GM19395 (cell line): Measurements from ENCODE around the gene FANCI.

Experiments
- ATAC-seq: cut with Tn5 transposase; IDR thresholded peaks from one replicate; pipeline ENCODE4 v1.9.1; 2021; ENCODE audit warnings: mild to moderate bottlenecking, moderate library complexity; ENCODE audit not compliant: unreplicated experiment

FANCI gene

DNA sequence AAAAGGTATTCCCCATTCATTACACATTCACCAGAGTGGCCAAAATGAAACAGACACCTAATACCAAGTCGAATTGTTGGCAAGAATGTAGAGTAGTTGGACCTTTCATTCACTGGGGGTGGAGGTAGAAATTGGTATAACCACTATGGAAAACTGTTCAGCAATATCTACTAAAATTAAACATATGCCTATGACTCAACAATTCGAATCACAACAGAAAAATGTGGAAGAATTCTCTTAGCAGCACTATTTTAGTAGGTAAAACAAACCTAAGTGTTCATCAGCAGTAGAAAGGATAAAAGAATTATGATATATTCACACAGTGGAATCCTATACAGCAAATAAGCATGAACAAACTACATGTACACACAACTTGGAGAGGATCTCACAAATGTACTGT is 60.2 kb downstream of the FANCI start:
- ATAC-seq: no peak

DNA sequence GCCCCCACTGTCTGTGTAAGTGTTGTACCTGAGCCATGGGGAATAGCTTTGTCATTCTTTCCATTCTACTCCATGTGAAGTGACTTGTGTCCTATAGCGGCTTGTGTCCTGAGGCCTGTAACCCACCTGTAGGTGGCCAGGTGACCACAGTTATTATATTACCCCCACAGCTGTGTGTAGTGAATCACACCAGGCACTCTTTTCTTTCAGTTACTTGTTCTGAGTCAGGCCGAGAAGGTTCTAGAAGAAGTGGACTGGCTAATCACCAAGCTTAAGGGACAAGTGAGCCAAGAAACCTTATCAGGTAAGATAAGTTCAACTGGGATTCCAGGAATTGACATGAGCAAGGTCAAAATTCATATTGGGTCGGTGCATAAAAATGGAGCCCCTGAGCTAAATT is 61.6 kb downstream of the FANCI start:
- no peak for ATAC-seq

DNA sequence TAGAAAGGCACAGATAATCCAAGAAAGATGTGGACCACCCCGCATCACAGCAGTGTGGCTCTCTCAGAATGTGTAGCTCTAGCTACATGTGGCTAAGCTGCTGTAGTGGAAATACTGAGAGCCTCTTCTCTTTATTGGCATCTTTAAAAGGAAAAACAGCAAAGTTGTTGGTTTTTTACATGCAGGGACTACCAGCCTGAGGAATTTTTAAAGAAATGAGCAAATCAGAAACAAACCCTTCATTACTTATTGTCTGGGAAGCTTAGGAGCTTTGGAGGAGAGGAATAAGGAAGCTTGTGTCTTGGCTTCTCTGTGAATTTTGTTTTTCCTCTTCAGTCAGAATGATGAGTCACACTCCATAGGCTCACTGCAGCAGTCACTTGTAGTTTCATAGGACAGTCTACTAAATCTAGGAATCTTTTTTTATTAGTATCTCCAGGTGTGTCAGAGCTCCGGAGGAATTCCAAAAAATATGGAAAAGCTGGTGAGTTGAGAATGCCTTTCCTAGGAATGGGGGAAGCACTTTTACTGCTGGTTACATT is 63.3 kb downstream of the FANCI start:
- no peak for ATAC-seq

DNA sequence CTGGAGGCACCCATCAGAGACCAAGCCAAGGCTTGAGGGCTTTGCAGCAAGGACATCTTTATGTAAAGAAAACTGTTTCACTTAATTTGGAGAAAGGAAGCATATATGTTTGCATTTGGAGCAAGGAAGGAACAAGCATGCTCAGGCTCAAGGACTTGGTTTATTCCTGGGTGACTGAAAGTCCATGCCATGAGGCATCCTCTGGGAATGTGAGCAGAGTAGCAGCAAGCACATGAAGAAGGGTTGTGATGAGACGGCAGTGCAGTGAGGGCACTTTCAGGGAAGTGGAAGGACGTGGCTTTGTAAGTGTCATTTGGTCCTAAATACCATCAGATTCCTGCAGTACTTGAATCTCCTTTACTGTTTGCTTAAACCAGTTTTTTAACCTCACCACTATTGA is 64.0 kb downstream of the FANCI start:
- no peak for ATAC-seq

DNA sequence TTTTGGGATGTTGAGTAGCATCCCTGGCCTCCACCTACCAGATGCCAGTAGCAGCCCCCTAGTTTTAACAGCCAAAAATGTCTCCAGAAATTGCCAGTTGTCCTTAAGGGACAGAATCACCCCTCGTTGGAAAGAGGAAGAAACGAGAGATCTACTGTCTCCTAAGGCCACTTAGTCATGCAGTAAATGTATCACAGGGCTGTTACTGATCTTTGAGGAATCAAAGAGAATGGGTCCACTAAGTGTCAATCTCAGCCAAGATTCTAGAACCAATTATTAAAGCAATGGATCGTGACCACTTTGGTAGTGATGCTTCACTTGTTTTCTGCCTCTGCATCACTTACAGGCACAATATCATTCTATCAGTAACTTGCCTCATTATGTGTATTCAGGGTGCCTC is 64.5 kb downstream of the FANCI start:
- ATAC-seq: no peak

DNA sequence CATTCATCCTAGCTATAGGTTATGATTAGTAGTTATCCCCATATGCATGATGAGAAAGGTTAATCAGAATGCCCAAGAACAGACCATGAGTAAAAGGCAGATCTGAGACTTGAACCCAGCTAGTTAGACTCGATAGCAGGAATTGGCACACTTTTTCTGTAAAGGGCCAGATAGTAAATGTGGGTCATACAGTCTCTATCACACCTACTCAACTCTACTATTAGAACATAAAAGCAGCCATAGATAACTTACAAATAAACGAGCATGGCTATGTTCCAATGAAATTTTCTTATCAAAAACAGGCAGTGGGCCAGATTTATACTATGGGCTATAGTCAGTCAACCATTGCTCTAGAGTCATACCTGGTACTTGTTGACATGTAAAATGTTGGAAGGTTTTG is 66.2 kb downstream of the FANCI start:
- no peak for ATAC-seq

DNA sequence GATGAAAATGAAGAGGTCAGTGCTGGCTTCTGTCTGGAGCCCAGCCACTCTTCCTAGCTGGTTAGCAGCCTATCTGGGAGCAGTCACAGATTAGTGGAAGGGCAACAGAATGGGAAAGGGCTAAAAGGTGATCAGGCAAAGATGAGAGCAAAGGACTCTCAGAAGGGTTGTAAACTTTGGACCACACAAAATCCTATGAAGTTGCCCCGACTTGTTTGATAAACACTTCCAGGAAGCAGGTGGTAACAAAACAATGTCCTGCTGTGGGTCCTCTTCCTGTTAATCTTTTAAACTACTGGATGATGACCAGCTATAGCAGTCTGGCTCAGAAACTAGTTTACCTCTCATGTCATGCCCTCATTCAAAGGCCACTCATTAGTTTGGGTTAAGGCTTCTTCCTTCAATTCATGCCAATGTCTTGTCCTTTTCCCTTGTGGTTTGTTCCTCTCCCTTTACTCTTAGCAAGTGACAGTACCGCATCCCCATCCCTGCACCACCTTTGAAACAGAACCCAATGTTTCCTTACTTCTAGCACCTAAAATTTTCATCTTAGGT is 71.7 kb downstream of the FANCI start:
- no peak for ATAC-seq

DNA sequence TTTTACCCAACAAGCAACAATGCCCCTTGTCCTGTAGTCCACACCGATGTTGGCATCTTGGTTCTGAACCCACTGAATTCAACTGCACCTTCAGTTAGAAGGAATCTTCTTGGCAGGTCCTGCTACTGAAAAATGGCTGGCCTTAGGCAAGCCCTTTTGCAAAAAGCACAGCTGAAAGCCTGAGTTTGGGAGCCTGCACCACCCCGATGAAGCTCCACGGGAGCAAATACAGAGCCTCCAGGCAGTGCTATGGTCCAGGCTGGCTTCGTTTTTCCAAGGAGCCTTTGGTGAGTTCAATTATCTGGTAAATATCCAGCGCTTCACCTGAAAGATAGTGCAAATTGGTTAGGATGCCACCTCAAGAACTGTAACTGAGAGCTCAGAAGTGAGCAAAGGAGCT is 72.7 kb downstream of the FANCI start:
- no peak for ATAC-seq

DNA sequence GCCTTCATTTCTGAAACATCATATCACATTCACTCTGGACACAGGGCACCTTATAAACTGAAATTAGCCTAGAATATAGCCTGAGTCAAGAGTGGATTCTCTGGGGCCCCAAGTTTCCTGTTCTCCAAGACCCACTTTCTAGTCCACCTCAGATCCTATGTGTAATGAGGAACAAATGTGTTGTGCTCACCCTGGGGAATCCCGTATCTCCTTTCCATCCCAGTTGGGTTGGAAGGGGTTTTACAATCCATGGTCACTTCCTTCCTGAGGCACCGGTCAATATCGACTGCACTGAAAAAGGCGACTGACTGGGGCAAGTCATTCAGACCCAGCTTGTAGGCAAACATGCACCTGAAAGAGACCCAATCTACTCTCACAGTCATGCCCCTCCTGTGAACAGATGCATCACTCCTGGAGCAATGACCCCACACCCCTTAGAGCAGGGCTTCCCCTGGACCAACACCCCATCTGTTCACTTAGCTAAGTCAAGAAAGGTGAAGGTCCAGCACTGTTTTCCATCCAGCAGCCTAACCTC is 73.5 kb downstream of the FANCI start:
- no peak for ATAC-seq

DNA sequence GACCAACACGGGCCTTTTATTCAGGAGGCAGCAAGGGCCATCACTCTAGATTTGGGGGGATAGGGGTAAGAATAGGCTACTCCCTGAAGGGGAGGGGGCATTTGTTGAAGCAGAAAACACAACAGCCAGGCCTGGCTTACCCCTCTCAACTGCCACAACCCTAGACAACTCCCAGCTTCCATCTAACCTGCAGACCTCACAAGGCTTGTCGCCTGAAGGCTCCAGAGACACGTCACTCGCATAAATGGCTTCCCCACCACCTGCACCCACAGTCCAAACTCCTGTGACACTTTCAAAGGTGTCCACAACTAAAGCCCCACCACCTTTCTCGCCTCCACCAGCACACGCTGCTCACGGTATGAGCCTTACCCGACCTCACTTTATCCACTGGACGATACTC is 75.9 kb downstream of the FANCI start:
- ATAC-seq: no peak

DNA sequence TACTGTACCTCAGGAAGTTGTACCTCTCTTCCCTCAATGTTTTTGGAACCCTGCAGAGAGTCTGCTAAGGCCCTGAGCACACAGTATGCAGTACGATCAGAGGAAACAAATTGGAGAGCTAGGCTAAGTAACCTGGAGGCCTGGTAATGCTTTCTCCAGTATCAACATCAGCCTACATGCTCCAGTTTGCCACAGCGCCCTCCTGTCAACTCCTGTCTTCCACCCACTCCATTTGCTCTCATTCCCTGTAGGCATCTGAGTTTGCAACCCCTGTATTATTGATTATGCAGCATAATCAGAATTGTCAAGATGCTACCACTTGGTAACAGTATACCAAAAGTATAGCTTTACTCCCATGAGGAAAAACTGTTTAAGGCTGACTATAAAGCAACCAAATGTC is 76.4 kb downstream of the FANCI start:
- ATAC-seq: no peak

DNA sequence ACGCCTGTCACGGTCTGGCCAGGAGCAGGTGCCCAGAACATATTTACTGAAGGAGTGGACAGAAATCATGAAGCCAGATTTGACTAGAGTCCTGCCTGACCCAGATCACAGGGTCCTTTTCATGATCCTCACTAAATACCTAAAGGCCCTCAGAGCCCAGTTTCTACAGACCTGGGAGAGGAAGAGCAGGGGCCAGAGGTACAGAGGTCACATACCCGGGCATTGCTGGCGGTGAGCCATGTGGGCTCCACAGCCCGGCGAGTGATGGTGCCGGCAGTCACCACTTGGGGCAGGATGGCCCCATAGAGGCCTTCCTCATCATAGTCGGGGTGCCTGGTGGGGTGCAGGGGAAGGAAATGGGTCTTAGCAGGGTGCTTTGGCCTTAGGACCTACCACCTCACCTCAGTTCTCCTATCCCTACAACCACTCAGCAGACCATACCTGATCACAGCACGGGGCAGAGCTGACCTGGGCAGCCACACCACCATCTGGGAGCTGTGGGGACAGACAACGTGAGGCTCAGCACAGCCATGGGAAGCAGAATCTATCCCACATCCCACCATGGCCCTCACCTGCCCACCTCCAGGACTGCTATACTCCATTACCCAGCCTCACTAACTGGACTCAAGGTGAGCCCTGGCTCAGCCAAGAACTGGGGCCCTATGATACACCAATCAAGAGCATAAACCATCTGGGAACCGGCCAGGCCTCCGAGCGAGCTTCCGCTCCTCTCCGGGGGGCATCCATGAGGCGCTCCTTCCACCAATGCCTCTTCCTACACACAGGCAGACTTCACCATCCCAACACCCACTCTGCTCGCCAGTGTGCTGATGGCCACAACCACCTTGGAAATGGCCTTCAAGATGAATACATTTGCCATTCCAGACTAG is 78.0 kb downstream of the FANCI start:
- no peak for ATAC-seq

DNA sequence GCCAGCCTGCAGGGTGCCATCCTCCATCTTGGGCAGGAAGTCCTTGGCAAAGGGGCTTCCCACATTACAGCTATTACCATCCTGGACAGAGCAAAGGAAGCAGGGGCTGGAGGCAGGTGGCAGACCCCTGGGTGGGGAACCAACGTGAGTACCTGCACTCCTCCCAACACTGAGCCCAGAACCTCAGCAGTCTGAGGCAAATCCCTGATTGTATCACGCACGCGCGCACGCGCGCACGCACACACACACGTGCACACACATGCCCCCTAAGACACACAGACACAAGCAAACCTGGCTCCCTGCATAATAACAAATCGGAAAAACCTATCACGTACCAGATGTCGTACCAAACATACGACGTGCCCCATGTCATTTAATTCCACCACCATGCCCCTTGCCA is 79.0 kb downstream of the FANCI start:
- ATAC-seq: no peak

DNA sequence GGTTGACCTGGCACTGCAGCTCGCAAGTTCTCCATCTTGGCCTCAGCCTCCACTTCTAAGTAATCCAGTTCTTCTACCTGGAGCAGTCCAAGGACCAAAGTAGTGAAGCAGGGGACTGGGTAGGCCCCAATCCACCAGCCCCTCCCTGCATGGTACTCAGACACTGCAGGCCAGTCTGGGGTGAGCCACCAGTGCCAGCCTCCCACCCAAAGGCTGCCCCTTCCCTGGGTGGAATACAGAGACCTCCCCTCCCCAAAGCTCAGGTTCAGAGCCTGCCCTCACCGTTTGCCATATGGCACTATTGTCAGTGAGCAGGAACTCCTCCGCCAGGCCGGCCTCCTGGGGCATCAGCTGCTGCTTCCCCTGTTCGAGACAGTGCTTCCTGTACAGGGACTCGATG is 80.0 kb downstream of the FANCI start:
- ATAC-seq: no peak

DNA sequence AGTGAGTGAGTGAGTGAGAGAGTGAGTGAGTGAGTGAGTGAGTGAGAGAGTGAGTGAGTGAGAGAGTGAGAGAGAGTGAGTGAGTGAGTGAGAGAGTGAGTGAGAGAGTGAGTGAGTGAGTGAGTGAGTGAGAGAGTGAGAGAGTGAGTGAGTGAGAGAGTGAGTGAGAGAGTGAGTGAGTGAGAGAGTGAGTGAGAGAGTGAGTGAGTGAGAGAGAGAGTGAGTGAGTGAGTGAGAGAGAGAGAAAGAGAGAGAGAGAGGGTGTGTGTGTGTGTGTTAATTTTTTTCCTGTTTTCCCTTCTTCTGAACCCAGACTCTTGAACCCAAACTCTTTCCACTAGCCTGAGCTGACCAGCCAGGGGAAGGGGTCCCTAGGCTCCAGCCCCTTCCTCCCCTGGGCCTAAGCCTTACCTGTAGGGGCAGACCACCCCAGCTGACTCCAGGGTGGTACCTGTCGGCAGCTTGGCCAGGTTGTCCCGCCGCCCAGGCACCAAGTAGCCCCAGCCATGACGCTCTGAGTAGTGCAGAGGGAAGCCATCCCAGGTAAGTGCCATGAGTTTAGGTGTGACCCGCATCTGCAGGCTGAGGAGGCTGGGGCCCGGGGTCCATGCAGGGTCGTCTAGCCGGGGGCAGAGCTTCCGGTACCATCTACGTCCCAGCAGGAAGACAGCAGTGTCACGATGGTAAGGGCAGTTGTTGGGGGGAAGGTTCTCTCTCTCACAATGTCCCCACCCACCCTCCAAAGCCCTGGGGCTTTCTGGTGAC is 81.4 kb downstream of the FANCI start:
- no peak for ATAC-seq

DNA sequence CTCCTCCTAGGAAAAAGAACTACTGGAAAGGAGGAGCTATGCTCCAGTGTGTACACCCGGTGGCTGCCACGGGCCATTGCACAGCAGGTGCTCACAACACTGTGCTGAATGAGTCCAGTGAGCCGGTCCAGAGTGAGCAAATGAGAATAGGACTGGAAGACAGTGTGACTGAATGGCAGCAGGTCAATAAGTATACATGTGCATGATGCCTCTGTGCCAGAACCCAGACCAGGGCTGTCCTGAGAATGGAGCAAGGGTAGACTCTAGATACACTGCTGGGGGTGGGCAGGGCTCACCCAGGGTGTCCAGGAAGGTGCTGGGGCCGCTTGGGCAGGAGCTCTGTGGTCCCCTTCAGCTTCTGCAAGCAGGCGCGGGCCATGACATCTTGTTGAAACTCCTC is 82.5 kb downstream of the FANCI start:
- ATAC-seq: no peak

DNA sequence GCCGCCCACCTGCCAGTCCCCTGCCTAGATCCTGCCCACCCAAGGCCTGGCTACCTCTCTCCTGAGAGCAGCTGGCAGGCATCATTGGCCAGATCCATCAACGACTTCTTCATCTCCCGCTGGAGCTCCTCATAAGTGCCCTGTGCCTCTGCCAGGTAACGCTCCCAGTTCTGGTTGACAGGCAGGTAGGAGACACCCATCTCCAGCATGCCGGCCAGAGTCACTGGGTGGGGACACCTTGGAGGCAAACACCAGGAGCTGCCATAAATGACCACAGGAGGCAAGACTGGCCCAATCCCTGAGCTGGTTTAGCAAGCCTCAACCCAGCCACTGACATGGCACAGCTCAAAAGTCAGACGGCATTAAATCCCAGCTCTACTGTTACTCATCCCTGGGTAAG is 83.3 kb downstream of the FANCI start:
- ATAC-seq: no peak

DNA sequence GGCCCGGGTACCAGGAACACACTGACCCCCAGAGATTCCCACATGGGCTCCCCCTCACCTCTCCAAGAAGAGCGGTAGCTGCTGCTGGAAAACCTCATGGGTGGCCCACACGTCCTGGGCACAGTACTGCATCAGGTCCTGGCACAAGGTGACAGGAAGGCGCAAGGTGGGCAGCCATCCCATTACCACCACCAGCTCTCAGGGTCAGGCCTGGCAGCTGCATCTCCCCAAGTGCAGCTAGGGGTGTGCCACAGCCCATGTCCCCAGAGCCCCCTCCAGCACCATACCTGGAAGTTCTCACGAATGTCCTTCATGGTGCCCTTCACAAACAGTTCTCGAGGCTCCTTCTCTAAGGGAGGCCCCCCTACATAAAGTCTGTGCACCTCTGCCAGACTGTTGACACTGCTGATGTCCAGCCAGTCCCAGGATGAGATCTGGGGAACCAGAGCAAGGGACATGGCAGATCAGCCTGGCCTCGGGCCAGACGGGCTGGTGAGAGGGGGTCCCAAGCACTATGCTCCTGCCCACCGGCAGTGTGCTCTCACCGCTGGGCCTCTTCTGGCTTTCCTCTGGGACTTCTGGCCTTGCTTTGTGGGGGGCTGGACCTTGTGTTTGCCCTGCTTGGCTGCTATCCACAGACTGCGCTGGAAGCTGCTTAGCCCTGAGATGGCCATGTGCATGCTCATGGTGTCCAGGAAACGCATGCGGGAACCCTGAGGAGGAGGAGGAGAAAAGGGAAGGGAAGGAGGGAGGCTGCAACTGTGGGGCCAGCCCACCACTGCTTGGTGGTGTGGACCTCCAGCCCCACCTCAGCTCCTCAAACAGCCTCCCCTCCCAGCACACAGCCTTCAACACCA is 84.8 kb downstream of the FANCI start:
- ATAC-seq: no peak

DNA sequence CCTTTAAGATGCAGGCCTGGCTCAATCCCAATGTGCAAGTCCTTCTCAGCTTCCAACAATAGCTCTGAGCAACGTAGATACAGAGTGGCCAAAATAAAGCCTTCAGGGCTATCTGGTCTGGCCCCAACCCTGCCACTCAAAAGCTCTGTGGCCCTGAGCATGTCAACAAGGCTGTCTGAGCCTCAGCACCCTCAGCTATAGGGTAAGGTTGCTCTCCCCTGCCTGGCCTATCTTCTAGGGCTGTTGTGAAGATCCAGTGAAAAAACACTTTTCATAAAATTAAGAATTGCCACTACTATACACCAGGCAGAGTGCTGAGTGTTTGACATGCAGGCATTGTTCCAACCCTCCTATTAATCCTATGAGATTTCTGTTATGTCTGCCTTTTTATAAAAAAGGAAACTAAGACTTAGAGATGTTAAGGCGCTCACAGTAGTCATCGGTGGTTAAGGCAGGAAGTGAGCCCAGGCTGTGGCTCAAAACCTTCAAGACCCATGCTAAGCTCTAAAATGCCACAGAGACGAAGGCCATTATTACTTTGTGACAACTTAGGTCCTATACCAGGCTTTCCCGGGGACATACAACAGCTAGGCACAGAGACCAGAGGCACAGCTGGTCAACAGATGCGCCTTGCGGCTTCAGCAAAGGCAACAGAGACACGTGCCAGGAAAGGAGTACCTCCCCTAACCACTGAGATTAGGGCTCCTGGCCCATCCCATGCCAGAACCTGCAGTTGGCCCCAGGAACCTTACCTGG is 85.7 kb downstream of the FANCI start:
- ATAC-seq: no peak

DNA sequence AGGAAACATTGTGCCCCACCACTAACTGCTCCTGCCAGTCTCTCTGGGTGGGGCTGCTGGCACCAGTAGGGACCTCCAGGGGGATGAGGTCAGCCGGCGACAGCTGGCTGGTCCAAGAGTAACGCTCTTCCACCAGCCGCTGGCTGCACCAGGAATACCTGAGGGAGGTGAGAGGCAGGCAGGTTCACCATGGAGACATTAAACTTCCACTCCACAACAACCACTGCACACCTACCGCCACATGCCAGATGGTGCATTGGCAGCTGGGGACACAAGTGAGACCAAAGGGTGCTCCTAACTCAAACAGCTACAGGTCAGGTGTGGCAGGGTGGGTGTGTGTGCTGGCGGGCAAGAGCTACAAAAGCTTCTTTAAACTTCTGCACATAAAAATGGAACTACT is 86.3 kb downstream of the FANCI start:
- ATAC-seq: no peak
